GM19351 (cell line): ENCODE results near the gene KMT2B.
"Not testable (repeated sequence)": the region's sequence is repeated elsewhere in the genome, so short reads cannot be mapped to it uniquely, and the experiment has no call there.

Experiments used
- ATAC-seq: cut with Tn5 transposase; IDR thresholded peaks from one replicate; pipeline ENCODE4 v1.9.1; 2021; ENCODE audit warnings: mild to moderate bottlenecking, moderate library complexity; ENCODE audit not compliant: unreplicated experiment

Gene KMT2B

DNA sequence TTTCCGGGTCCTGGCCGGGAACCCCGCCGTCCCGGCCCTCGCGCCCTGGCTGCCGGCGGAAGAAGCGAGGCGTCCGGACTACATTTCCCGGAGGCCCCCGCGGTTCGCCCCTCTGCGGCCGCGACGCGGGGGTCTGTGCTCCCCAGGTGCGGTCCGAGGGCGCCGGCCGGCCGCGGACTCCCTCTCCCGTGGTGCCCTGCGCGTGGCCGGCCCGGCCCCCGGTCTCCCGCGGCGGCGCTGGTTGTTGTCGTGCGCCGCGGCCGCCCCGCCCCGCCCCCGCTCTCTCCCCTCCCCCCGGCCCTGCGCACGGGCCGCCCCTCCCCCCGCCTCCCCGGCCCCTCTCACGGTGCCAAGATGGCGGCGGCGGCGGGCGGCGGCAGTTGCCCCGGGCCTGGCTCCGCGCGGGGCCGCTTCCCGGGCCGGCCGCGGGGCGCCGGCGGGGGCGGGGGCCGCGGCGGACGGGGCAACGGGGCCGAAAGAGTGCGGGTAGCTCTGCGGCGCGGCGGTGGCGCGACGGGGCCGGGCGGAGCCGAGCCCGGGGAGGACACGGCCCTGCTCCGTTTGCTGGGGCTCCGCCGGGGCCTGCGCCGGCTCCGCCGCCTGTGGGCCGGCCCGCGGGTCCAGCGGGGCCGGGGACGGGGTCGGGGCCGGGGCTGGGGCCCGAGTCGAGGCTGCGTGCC is at the start of gene KMT2B:
TSS of gene KMT2B (plus strand) at position 339 of the 680 bp plus-strand sequence. CDS start at position 355, 16 bp downstream.
- peak; percentile 39 for ATAC-seq

- ATAC-seq, result no peak
Observed at GRCh38 chr19:35669566-35669965, 48.2 kb upstream of the KMT2B start.

DNA sequence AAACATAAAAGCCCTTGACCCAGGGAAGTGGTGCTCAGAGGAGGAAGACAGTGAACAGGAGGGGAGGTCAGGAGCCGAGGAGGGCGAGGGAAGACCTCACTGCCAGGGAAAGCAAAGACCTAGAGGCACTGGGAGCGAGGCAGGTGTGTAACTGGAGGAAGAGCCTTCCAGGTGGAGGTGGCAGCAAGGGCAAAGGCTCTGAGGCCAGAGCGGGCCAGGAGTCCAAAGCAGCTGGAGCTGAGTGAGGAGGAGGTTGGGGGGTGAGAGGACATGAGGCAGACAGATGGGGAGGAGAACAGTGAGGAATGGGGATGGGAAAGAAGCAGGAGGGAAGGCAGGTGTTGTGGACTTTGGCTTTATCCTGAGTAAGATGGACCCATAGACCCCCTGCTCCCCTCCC is 47.8 kb upstream of the KMT2B start:
- ATAC-seq, result no peak

- ATAC-seq, result no peak
Observed at GRCh38 chr19:35670686-35671085, 47.1 kb upstream of the KMT2B start.

GRCh38 chr19:35671818-35672217 is 46.0 kb upstream of the KMT2B start:
- ATAC-seq, result no peak

DNA sequence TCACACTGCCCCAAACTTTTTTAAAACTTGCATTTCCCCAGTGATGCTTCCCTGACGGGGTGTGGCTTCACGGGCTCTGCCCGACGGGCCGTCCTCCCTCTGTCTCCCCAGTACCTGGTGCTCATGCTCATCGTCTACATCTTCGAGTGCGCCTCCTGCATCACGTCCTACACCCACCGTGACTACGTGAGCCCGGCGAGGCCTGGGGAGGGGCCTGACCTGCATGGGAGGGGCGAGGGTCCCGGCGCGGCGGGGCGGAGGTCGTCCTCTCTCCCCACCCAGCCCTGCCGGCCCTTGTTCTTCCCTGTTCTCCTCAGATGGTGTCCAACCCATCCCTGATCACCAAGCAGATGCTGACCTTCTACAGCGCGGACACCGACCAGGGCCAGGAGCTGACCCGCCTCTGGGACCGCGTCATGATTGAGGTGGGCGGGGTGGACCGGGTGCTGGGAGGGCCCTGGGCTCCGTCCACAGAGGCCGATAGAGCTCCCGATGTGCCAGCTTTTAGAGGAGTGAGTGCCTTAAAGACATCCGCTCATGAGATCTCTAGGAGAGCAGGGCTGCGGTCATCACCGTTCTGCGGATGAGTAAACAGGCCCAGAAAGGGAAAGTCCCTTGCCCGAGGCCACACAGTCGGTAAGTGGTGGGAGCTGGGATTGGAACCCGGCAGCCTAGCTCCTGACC is 44.5 kb upstream of the KMT2B start:
- no peak for ATAC-seq

- ATAC-seq, result no peak
Observed at GRCh38 chr19:35675589-35676140, 42.1 kb upstream of the KMT2B start.

- no peak for ATAC-seq
Observed at GRCh38 chr19:35689836-35690235, 28.0 kb upstream of the KMT2B start.

DNA sequence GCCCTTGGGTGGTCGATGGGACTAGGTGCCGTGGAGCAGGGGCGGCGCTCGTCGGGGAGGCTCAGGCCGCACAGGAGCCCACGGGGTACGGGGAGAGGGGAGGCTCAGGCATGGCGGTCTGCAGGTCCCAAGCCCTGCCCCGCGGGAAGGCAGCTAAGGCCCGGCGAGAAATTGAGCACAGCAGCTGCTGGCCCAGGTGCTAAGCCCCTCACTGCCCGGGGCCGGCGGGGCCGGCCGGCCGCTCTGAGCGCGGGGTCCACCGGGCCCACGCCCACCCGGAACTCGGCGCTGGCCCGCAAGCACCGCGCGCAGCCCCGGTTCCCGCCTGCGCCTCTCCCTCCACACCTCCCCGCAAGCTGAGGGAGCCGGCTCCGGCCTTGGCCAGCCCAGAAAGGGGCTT is 26.7 kb upstream of the KMT2B start:
- ATAC-seq, result not testable (repeated sequence)

DNA sequence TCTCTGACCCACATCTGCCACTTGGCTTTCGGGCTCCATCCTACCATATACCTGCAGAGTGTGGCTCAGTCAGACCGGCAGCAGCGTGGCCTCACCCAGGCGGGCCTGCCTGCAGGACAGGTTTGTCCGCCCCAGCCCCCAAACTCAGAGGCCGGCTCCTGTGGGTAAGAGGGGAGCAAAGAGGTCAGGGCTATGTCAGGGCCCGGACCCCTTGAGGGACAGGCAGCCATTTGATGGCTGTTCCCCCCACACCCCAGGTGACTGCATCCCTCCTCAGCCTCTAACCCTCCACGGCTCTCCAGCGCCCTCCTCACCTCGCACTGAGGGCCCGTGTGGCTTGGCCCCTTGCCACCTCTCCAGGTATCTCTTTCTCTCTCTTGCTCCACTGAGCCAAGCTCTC is 25.8 kb upstream of the KMT2B start:
- ATAC-seq, result no peak

DNA sequence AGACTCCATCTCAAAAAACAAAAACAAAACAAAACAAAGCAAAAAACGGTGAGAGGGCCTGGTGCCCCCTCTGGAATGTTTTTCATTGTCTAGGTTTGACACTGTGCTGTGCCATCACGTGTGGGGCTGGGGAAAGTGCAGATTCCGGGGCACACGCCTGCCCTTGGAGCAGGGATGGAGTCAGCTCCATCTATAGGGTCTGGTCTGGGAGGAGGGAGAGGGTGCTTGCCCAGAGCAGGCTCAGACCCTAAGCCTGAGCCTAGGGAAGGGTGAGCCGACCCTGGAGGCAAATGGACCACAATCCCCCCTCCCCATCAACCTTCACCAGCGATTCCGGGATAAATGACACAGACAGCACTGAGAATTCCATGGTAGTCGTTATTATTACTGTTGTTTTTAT is 24.4 kb upstream of the KMT2B start:
- no peak for ATAC-seq

DNA sequence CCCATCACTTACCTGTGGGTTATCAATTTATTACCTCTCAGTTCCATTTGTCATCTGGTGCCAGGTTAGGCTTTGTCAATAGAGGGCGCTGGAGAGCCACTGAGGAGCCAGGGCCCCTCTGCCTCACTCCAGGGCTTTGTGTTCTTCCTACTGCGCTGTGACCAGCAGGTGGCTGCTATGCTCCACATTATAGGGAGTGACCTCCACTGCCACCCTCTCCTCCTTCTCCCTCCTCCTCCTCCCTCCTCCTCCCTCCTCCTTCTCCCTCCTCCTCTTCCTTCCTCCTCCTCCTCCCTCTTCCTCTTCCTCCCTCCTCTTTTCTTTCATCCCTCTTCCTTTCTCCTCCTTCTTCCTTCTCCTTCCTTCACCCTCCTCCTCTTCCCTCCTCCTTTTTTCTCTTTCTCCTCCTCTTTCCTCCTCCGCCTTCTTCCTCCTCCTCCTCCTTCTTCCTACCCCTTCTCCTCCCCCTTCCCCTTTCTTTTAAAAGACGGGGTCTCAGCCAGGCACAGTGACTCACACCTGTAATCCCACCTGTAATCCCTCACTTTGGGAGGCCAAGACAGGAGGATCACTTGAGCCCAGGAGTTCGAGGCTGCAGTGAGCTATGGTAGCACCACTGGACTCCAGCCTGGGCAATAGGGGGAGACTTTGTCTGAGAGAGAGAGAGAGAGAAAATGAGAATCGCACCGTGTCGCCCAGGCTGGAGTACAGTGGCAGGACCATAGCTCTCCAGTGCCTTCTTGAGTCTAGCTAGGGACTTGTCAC is 23.8 kb upstream of the KMT2B start:
- ATAC-seq, result peak; percentile 67

GRCh38 chr19:35695895-35696422 is 21.8 kb upstream of the KMT2B start:
- ATAC-seq, result no peak

DNA sequence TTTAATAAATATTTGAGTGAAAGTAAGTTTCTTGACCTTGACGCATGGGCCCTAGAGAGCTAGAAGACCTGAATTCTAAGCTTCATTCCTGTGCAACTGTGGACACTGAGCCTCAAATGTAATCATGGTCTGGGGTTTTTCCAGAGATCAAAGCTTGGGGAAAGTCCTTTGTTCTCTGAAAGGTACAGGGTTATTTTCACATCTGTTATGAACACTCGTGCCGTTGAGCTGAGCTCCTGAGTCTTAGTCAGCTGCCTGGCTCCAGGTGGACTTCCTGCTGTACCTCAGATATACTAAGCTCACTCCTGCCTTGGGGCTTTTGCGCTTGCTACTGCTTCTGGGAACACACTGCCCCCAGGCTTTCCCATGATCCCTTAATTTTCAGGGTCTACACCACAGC is 21.0 kb upstream of the KMT2B start:
- ATAC-seq, result no peak

GRCh38 chr19:35702223-35703012 is 15.4 kb upstream of the KMT2B start:
- ATAC-seq, result peak; percentile 95

GRCh38 chr19:35703343-35703742 is 14.5 kb upstream of the KMT2B start:
- ATAC-seq, result no peak

DNA sequence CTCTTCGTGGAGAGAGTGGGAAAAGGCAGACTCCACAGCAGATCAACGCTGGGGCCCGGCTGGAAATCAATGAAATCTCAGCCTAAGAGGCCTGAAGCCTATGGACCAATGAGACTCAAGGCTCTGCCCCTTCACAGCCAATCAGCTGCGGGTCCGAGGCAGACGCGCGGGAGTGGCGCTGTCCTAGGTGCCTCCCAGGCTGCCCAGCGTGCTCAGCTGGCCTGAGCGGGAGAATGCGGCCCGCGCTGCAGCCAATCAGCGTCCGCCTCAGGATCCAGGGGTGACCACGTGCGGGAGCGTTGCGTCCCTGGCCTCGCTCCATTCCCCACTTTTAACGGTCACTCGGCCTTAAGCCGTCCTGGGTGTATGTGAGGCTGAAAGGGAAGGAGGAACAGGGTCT is 13.6 kb upstream of the KMT2B start, which contains the start of gene ZBTB32:
TSS of gene ZBTB32 (plus strand) at position 341 of the 400 bp plus-strand sequence. CDS start 10,069 bp downstream, outside the sequence.
- no peak for ATAC-seq

DNA sequence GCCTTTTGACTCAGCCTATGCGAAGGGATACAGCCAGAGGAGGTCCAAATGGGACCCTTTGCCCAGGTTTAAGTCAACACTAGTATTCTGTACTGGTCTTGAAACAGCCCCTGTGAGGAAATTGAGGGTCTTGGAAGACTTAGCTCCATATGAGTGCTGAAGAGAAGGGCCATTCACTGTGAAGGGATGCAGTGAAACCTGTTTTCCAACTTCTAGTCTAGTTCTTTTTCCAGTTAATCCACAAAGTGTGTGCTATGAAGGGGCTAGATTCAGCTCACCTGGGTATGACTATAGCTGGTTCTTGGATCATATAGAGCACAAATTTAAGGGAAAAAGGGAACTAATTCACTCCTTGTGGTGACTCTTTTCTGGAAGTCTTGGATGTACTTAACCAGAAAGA is 9.4 kb upstream of the KMT2B start:
- ATAC-seq, result no peak

- ATAC-seq, result no peak
Observed at GRCh38 chr19:35710784-35711723, 6.7 kb upstream of the KMT2B start.
